ENCODE data around the gene GABRR2. TPM values are rescaled to one million over a fixed set of nuclear protein-coding genes. Genes with fewer than 3 reads are reported as not detected.

The GABRR2 gene
- total RNA-seq, 1 donor from 2014 or later: 1.4 TPM

GRCh38 chr6:89264296-89264695, 50.8 kb downstream of the GABRR2 start:
- intact Hi-C loops (cut with DNase I): no loop called here
- H3K4me1 ChIP-seq: no peaks in the 10 kb centered on the region
- no peak overlapping the region for H3K27ac ChIP-seq
- no peaks in the 10 kb centered on the region for H3K9me3 ChIP-seq
- peak; percentile 16 for ATAC-seq
- TF ChIP-seq CTCF (IDR thresholded peaks at IDR 0.05): no peak
- no peak for DNase-seq
- H3K36me3 ChIP-seq: no peaks in the 10 kb centered on the region
- no peak overlapping the region for H3K4me3 ChIP-seq
- no peaks in the 10 kb centered on the region for H3K27me3 ChIP-seq

GRCh38 chr6:89260832-89261231, 54.3 kb downstream of the GABRR2 start:
- DNase-seq (no peak), ATAC-seq (no peak)
- H3K9me3 ChIP-seq: no peaks in the 10 kb centered on the region
- no peak overlapping the region for H3K27ac ChIP-seq
- no peaks in the 10 kb centered on the region for H3K36me3 ChIP-seq
- intact Hi-C loops (cut with DNase I): no loop called here
- H3K4me3 ChIP-seq: no peak overlapping the region
- no peaks in the 10 kb centered on the region for H3K27me3 ChIP-seq
- no peak for TF ChIP-seq CTCF (IDR thresholded peaks at IDR 0.05)
- H3K4me1 ChIP-seq: no peaks in the 10 kb centered on the region

DNA sequence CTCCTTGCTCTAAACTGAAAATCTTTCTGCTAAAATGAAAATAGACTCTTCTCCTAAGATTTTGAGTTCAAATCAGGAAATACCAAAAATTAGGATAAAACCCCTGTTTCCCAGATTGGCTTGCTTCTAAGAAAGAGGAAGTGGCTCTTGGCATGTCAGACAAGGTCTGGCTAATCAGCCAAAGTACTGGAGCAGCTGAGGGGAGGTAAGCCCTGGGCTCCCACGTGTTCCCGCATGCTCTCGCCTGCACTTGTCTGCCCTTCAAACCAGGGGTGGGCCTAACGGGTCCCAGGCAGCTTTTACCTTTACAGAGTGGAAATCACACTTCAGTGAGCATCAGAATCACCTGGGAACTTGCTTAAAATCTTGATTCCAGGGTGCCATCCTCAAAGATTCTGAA, 54.8 kb downstream of the GABRR2 start:
- TF ChIP-seq CTCF (IDR thresholded peaks at IDR 0.05): no peak
- Histone ChIP-seq H3K4me3 (no peak overlapping the region), H3K9me3 (no peaks in the 10 kb centered on the region), H3K4me1 (no peaks in the 10 kb centered on the region), H3K27me3 (no peaks in the 10 kb centered on the region), H3K27ac (no peak overlapping the region), H3K36me3 (no peaks in the 10 kb centered on the region)
- DNase-seq (no peak), ATAC-seq (peak; percentile 39)
- intact Hi-C loops (cut with DNase I): no loop called here

GRCh38 chr6:89258912-89259311, 56.2 kb downstream of the GABRR2 start:
- no peak for TF ChIP-seq CTCF (IDR thresholded peaks at IDR 0.05)
- intact Hi-C loops (cut with DNase I): no loop called here
- Histone ChIP-seq H3K27ac (no peak overlapping the region), H3K4me3 (no peak overlapping the region), H3K27me3 (no peaks in the 10 kb centered on the region), H3K9me3 (no peaks in the 10 kb centered on the region), H3K36me3 (no peaks in the 10 kb centered on the region), H3K4me1 (no peaks in the 10 kb centered on the region)
- no peak for ATAC-seq
- DNase-seq: no peak

DNA sequence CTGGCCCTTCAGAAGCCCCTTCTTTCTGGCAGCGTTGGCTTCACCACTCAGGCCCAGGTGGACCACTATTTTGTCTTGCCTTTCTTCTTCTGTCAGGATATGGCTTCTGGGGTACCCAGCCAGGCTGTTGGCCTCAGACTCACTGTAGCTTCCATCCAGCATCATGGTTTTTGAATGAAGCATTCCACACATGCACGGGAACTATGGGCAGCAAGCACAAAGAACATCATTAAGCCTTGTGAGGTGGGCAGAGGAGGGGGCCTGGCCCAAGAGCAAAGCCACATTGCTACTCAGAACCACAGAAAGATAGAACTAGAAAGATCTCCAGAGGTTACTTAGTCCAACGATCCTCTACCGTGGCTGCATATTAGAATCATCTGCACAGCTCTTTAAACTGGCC, 57.3 kb downstream of the GABRR2 start:
- no peak for DNase-seq
- no peaks in the 10 kb centered on the region for H3K27me3 ChIP-seq
- ATAC-seq: no peak
- no peak overlapping the region for H3K4me3 ChIP-seq
- no peaks in the 10 kb centered on the region for H3K4me1 ChIP-seq
- no peak for TF ChIP-seq CTCF (IDR thresholded peaks at IDR 0.05)
- no peaks in the 10 kb centered on the region for H3K9me3 ChIP-seq
- intact Hi-C loops (cut with DNase I): no loop called here
- no peaks in the 10 kb centered on the region for H3K36me3 ChIP-seq
- no peak overlapping the region for H3K27ac ChIP-seq

DNA sequence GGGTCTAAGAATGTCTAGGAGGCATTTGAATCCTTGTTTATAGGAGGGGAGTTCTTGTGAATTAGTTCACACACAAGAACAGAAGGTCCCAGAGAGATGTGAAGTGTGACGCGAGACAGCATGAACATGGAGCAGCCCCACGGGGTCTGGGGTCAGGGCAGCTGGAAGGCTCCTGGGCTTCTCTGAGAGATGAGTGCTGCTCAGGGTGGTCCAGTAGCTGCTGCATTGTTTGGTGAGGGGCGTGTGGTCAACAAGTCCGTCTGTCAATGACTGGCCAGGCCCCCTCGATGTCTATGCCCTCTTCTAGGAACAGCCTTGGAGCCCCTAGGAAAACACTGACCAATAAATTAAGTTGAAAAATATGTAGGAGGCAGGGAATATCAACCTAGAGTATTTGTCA, 57.8 kb downstream of the GABRR2 start:
- DNase-seq (no peak), ATAC-seq (no peak)
- Histone ChIP-seq H3K4me1 (no peaks in the 10 kb centered on the region), H3K27ac (no peak overlapping the region), H3K9me3 (no peaks in the 10 kb centered on the region), H3K27me3 (no peaks in the 10 kb centered on the region), H3K36me3 (no peaks in the 10 kb centered on the region), H3K4me3 (no peak overlapping the region)
- intact Hi-C loops (cut with DNase I): no loop called here
- TF ChIP-seq CTCF (IDR thresholded peaks at IDR 0.05): no peak
